Upper lobe of left lung (tissue), 4 donors: Measurements from ENCODE around the gene MAMDC4.
A peak's percentile ranks its signal among the peaks of the same experiment; 100 is the strongest.

Source experiments
- CTCF ChIP-seq, 6 experiments: fragments of 450-650 bp in 4 of 6; fragments of 200-600 bp in 2 of 6; sonication (generic) in 2 of 6; IDR thresholded peaks; one replicate each; pipeline ENCODE4 v1.5.1; 2016 to 2019; ENCODE audit warnings: antibody characterized with exemption in 6 of 6
- EP300 ChIP-seq, 4 donors: sonication (generic); formaldehyde crosslinking; IDR thresholded peaks; one replicate each; pipeline ENCODE4 v1.5.1; 2017; ENCODE audit warnings: antibody characterized with exemption in 4 of 4, control low read depth in 2 of 4
- POLR2A ChIP-seq, 4 donors: fragments of 450-650 bp; IDR thresholded peaks; one replicate each; pipeline ENCODE4 v1.5.1; 2016 to 2017; ENCODE audit warnings: antibody characterized with exemption in 4 of 4, mild to moderate bottlenecking in 2 of 4
- POLR2AphosphoS5 ChIP-seq, 2 donors: sonication (generic); formaldehyde crosslinking; IDR thresholded peaks; one replicate each; pipeline ENCODE4 v1.5.1; 2017; ENCODE audit warnings: antibody characterized with exemption in 2 of 2

- TF ChIP-seq CTCF (IDR thresholded peaks at IDR 0.05) (no peak), POLR2AphosphoS5 (IDR thresholded peaks at IDR 0.05) (peak in 1 of 2 donors; percentile 61), POLR2A (IDR thresholded peaks at IDR 0.05) (no peak), EP300 (IDR thresholded peaks at IDR 0.05) (peak in 1 of 4 donors; percentile 80)
Measured at GRCh38 chr9:136900988-136901515, 48.9 kb downstream of the MAMDC4 start.
